Motor neuron (in vitro differentiated cells): Measurements from ENCODE around the gene BMAL2. TPM values are rescaled to one million over a fixed set of nuclear protein-coding genes. Genes with fewer than 3 reads are reported as not detected.
A peak's percentile ranks its signal among the peaks of the same experiment; 100 is the strongest.

Source experiments
- ATAC-seq, 8 experiments: fragments of 200-7000 bp; cut with Tn5 transposase; replicated peaks in 6 of 8; 2 replicates each; pipeline ENCODE4 v1.8.0; 2021; ENCODE audit warnings: mild to moderate bottlenecking in 8 of 8, moderate library complexity in 8 of 8
- H3K27ac ChIP-seq, 2 donors: fragments of 250-450 bp; sonication (Bioruptor Pico); 2 replicates each; pipeline ENCODE4 v1.9.0; 2021; ENCODE audit warnings: antibody characterized with exemption in 2 of 2, mild to moderate bottlenecking in 2 of 2, moderate library complexity in 1 of 2
- H3K4me1 ChIP-seq, 2 donors: fragments of 250-450 bp; sonication (Bioruptor Pico); replicated peaks in 1 of 2; 2 replicates each; pipeline ENCODE4 v1.6.1; 2021; ENCODE audit warnings: antibody characterized with exemption in 2 of 2, mild to moderate bottlenecking in 2 of 2, moderate library complexity in 1 of 2
- H3K4me3 ChIP-seq, 5 donors: fragments of 250-450 bp; sonication (Bioruptor Pico); 2 replicates each; pipeline ENCODE4 v1.9.0; 2021; ENCODE audit warnings: antibody characterized with exemption in 5 of 5, mild to moderate bottlenecking in 5 of 5, moderate library complexity in 4 of 5
- WGBS, 10 experiments: fragments of 450-650 bp; shearing (Covaris generic); methylation state at CpG; one replicate each; pipeline ENCODE4 v1.0.0; 2022; 5-methylcytosine and 5-hydroxymethylcytosine counted together
- in situ Hi-C, 9 experiments: fragments of 400-800 bp; cut with MboI; loops; one replicate each; pipeline ENCODE4 v1.15.0; 2021; ENCODE audit warnings: low sequenced_read_pairs in 9 of 9, low pct_unique_long_range_greater_than_20kb in 2 of 9; ENCODE audit not compliant: unreplicated experiment in 9 of 9
- total RNA-seq, 8 experiments: library from RNA; unstranded; fragments of 300-600 nt; gene quantifications; 2 replicates each; pipeline versions ENCODE4 v1.2.3 to v1.2.4, GENCODE V29; 2022

BMAL2 gene
- total RNA-seq = 10 to 100 TPM in 1 of 8 experiments, 1 to 10 TPM in 7; 1.0 to 18.2 (median 5.7) TPM

- Histone ChIP-seq H3K4me1 (no peaks in the 10 kb centered on the region), H3K4me3 (peak within 1 kb of the TSS; percentile 59 to 95 (median 74)), H3K27ac (peak within 1 kb of the TSS in 1 of 2 donors; percentile 41)
- ATAC-seq = peak; percentile 46 to 90 (median 88)
- in situ Hi-C loops = no loop called here
- 0% methylated on average over 7 to 10 of the region's 96 CpGs; no CpG with 5 or more reads in 7 of the 10 experiments for WGBS, 10 experiments
These were observed at the start of gene BMAL2 for GRCh38 chr12:27332714-27333402. Gene BMAL2, plus strand, starts transcription at chr12:27332836. Its CDS starts 237 bp downstream, at chr12:27333073.

- H3K27ac ChIP-seq = no peak overlapping the region
- in situ Hi-C loops = loop anchor here in 1 of 9 experiments (25.0 kb wide), 1 partner anchor 247 kb away; no protein-coding TSS in a partner anchor
- no peak overlapping the region for H3K4me3 ChIP-seq
- peaks cover 0 to 8% of the 10 kb centered on the region in 2 donors for H3K4me1 ChIP-seq
- no peak for ATAC-seq
- WGBS, 10 experiments = 91 to 100% (median 96%) methylated on average over 2 to 3 of the region's 3 CpGs; no CpG with 5 or more reads in 4 of the 10 experiments
These were observed 48.6 kb upstream of the BMAL2 start for GRCh38 chr12:27284021-27284420.

GRCh38 chr12:27284751-27285150, 47.9 kb upstream of the BMAL2 start:
- WGBS, 10 experiments = 38 to 100% (median 88%) methylated on average over 1 to 2 of the region's 2 CpGs
- no peak overlapping the region for H3K27ac ChIP-seq

GRCh38 chr12:27285403-27285802, 47.2 kb upstream of the BMAL2 start:
- Histone ChIP-seq H3K27ac (no peak overlapping the region), H3K4me1 (peaks cover 1 to 8% of the 10 kb centered on the region in 2 donors), H3K4me3 (no peak overlapping the region)
- peak in 1 of 8 experiments; percentile 77 for ATAC-seq
- in situ Hi-C loops = loop anchor here in 1 of 9 experiments (25.0 kb wide), 1 partner anchor 248 kb away; no protein-coding TSS in a partner anchor
- WGBS, 10 experiments = 88 to 100% (median 100%) methylated on average over 1 of the region's 1 CpG; no CpG with 5 or more reads in 4 of the 10 experiments

More at GRCh38 chr12:27284751-27285150, 47.9 kb upstream of the BMAL2 start:
- in situ Hi-C loops = loop anchor here in 1 of 9 experiments (25.0 kb wide), 1 partner anchor 247 kb away; no protein-coding TSS in a partner anchor
- no peak overlapping the region for H3K4me3 ChIP-seq
- no peak for ATAC-seq
- peaks cover 0 to 8% of the 10 kb centered on the region in 2 donors for H3K4me1 ChIP-seq

- peaks cover 7 to 12% of the 10 kb centered on the region in 2 donors for H3K4me1 ChIP-seq
- H3K4me3 ChIP-seq = no peak overlapping the region
- no peak overlapping the region for H3K27ac ChIP-seq
- 86 to 100% (median 94%) methylated on average over 1 to 3 of the region's 3 CpGs; no CpG with 5 or more reads in 3 of the 10 experiments for WGBS, 10 experiments
- in situ Hi-C loops = loop anchor here in 1 of 9 experiments (25.0 kb wide), 1 partner anchor 252 kb away; no protein-coding TSS in a partner anchor
- no peak for ATAC-seq
These were observed 43.2 kb upstream of the BMAL2 start for GRCh38 chr12:27289414-27289813.

- H3K4me3 ChIP-seq = no peak overlapping the region
- WGBS, 10 experiments = 9 to 94% (median 60%) methylated on average over 1 to 4 of the region's 4 CpGs; no CpG with 5 or more reads in 2 of the 10 experiments
- peaks cover 3 to 7% of the 10 kb centered on the region in 2 donors for H3K4me1 ChIP-seq
- H3K27ac ChIP-seq = no peak overlapping the region
- peak in 1 of 8 experiments; percentile 48 for ATAC-seq
- in situ Hi-C loops = loop anchor here in 1 of 9 experiments (25.0 kb wide), 1 partner anchor 253 kb away; no protein-coding TSS in a partner anchor
These were observed 42.0 kb upstream of the BMAL2 start for GRCh38 chr12:27290501-27291168.

- peaks cover 3 to 7% of the 10 kb centered on the region in 2 donors for H3K4me1 ChIP-seq
- ATAC-seq = no peak
- in situ Hi-C loops = loop anchor here in 1 of 9 experiments (25.0 kb wide), 1 partner anchor 255 kb away; no protein-coding TSS in a partner anchor
- WGBS, 10 experiments = 8 to 83% (median 60%) methylated on average over 1 of the region's 1 CpG; no CpG with 5 or more reads in 3 of the 10 experiments
- no peak overlapping the region for H3K27ac ChIP-seq
- no peak overlapping the region for H3K4me3 ChIP-seq
These were observed 40.8 kb upstream of the BMAL2 start for GRCh38 chr12:27291862-27292261.

- Histone ChIP-seq H3K4me3 (no peak overlapping the region), H3K4me1 (peaks cover 3 to 7% of the 10 kb centered on the region in 2 donors), H3K27ac (no peak overlapping the region)
- in situ Hi-C loops = loop anchor here in 1 of 9 experiments (25.0 kb wide), 1 partner anchor 255 kb away; no protein-coding TSS in a partner anchor
- no peak for ATAC-seq
- WGBS, 10 experiments = 71 to 100% (median 98%) methylated on average over 1 to 2 of the region's 2 CpGs
These were observed 39.9 kb upstream of the BMAL2 start for GRCh38 chr12:27292718-27293117.

GRCh38 chr12:27293463-27293862, 39.2 kb upstream of the BMAL2 start:
- H3K4me1 ChIP-seq = peaks cover 3 to 7% of the 10 kb centered on the region in 2 donors
- no peak for ATAC-seq
- 33 to 100% (median 84%) methylated on average over 1 to 3 of the region's 3 CpGs; no CpG with 5 or more reads in 4 of the 10 experiments for WGBS, 10 experiments
- H3K27ac ChIP-seq = no peak overlapping the region
- in situ Hi-C loops = loop anchor here in 1 of 9 experiments (25.0 kb wide), 1 partner anchor 256 kb away; no protein-coding TSS in a partner anchor
- no peak overlapping the region for H3K4me3 ChIP-seq

GRCh38 chr12:27296674-27297073, 36.0 kb upstream of the BMAL2 start:
- in situ Hi-C loops = loop anchor here in 1 of 9 experiments (25.0 kb wide), 1 partner anchor 259 kb away; no protein-coding TSS in a partner anchor
- Histone ChIP-seq H3K27ac (no peak overlapping the region), H3K4me3 (no peak overlapping the region), H3K4me1 (no peaks in the 10 kb centered on the region)
- no peak for ATAC-seq
- WGBS, 10 experiments = 52 to 100% (median 80%) methylated on average over 1 to 6 of the region's 6 CpGs; no CpG with 5 or more reads in 3 of the 10 experiments

GRCh38 chr12:27297566-27297965, 35.1 kb upstream of the BMAL2 start:
- WGBS, 10 experiments = 76 to 100% (median 94%) methylated on average over 1 to 4 of the region's 4 CpGs
- no peak overlapping the region for H3K27ac ChIP-seq
- no peaks in the 10 kb centered on the region for H3K4me1 ChIP-seq
- no peak for ATAC-seq
- no peak overlapping the region for H3K4me3 ChIP-seq
- in situ Hi-C loops = loop anchor here in 1 of 9 experiments (25.0 kb wide), 1 partner anchor 260 kb away; no protein-coding TSS in a partner anchor

GRCh38 chr12:27299102-27299501, 33.5 kb upstream of the BMAL2 start:
- WGBS, 10 experiments = 63 to 100% (median 92%) methylated on average over 1 of the region's 1 CpG

More at GRCh38 chr12:27299102-27299501, 33.5 kb upstream of the BMAL2 start:
- in situ Hi-C loops = loop anchor here in 1 of 9 experiments (25.0 kb wide), 1 partner anchor 262 kb away; no protein-coding TSS in a partner anchor
- no peak for ATAC-seq
- Histone ChIP-seq H3K27ac (no peak overlapping the region), H3K4me1 (no peaks in the 10 kb centered on the region), H3K4me3 (no peak overlapping the region)
